HG03342 (cell line): ENCODE measurements around the gene HTR2B.
"Not testable (repeated sequence)": the region's sequence is repeated elsewhere in the genome, so short reads cannot be mapped to it uniquely, and the experiment has no call there.

Experiments used
- ATAC-seq: cut with Tn5 transposase; IDR thresholded peaks from one replicate; pipeline ENCODE4 v1.9.1; 2021; ENCODE audit warnings: mild to moderate bottlenecking, moderate library complexity; ENCODE audit not compliant: unreplicated experiment

Gene HTR2B

DNA sequence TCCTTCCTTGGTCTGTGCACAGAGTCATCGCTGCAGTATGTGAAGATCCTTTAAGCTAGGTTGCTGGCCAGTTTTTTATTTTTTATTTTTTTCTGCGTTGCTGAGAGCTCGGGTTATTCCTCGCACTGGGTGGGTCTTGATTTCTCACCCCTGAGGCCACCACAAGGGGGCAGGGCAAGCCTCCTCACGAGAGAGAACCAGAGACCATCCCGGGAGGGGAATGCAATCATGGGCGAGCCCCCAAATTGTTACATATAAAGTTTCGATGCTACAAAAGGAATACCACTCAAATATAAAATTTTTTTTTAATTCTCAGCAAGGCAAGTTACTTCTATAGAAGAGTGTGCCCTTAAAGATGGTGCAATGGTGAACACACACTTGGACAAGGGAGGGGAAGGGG, 24.9 kb downstream of the HTR2B start:
- no peak for ATAC-seq

DNA sequence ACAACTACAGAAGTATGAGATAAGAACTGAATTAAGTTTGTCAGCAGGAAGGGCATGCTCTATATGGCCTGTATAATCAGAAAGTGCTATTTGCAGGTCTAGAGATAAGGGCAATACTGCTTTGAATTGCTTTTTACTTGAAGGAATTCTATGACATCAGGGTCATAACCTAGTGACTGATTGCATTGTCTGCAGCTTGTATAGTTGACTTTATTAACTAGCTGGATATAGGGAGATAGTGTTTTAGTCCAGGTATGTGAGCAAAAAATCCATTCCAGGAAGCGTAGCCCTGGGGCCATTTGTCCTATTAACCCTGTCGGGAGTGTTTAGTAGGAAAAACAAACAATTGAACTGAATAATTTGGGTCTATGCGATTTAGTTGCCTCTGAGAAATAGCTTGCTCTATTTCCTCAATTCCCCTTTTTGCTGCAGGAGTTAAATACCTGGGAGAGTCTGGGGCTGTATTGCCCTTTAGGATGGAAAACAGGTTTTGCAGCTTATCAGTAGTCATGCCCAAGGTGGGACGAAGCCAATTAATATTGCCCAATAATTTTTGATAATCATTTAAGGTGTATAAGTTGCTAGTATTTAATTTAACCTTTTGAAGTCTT, 30.0 kb downstream of the HTR2B start:
- no peak for ATAC-seq

DNA sequence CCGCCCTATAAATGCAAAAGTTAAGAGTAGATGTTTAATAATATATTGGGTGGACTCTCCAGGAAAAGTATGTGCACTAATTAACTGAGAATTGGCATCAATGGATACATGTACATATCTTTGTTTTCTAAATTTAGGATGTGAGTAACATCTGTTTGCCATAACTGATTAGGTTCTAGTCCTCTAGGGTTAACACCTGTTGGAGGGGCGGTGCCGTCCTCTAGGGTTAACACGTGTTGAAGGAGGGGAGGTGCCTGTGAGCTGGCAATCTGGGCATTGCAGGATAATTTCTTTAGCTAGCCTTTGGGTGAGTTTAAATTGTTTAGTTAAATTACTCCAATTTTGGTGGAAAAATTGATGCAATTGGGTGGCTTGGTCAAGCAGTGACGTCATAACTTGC, 30.9 kb downstream of the HTR2B start:
- no peak for ATAC-seq

DNA sequence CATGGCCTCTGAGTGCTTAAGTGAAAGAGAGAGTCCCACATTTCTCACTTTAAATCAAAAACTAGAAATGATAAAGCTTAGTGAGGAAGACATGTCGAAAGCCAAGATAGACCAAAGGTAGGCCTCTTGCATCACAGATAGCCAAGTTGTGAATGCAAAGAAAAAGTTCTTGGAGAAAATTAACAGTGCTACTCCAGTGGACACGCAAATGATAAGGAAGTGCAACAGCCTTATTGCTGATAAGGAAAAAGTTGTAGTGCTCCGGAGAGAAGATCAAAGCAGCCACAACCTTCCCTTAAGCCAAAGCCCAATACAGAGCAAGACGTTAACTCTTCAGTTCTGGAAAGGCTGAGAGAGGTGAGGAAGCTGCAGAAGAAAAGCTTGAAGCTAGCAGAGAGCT, 36.1 kb downstream of the HTR2B start:
- no peak for ATAC-seq

DNA sequence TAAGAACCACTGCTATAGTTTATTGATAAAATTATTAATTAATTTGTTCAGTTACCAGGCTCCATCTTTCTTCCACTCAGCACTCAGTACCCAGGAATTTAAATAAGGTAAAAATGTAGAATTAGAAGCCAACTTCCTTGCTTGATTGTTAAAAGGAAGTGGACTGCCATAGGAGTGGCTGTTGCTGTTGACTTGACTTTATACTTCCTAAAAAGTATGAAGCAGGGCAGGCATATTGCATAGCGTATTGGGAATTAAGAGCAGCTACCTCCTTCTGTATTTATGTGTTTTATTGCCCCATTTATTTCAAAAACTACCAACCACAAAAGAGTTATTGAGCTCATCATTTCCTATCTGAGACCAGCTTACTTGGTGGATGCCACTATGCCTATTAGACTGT, 40.3 kb downstream of the HTR2B start:
- no peak for ATAC-seq

DNA sequence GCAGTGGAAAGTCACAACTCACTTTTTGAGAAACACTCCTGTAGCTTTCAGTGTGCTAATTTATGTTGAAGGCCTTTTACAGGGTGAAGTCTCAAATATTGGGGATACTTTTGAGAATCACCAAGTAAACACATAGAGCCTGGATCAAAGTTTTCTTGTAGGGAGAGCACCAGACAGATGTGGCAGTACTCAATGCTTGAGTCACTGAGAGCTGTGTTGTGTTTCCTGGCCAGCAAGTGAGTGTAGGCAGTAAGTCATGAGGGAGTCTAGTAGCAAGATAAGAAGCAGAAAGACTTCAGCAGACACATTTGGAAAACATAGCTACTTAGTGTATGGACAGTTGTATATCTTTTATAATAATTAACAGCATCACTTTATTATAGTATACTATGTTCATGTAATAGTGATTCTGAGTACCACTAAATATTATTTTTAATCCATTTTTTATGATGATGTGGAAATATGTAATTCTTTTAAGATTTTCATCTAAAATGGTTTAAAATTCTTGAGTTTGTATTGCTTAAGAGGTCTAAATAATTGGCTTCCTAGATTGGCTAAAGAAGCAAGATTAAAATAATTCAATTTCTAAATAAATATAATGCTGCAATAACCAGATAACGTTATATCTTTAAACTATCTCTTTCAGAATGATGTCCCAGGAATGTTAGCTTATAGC, 55.3 kb downstream of the HTR2B start:
- ATAC-seq: no peak

DNA sequence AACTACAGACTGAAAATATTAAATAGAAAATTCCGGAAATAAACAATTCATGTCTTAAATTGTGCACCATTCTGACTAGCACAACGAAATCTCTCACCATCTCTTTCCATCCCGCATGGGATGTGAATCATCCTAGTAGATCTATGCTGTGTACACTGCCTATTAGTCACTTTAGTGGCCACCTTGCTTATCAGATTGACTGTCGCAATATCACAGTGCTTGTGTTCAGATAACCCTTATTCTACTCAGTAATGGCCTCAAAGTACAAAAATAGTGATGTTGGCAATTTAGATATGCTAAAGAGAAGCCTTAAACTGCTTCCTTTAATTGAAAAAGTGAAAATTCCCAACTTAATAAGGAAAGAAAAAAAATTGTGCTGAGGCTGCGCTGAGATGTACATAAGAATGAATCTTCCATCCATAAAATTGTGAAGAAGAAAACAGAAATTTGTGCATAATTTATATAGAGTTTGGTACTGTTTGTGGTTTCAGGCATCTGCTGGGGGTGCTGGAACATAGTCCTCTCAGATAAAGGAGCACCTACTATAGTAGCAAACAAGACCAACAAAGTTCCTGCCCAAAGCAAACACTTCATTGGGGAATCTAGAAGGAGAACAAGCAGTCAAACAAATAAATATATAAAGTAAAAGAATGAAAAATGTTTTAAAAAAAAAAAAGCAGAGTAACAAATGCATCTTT, 56.2 kb downstream of the HTR2B start:
- ATAC-seq: no peak

DNA sequence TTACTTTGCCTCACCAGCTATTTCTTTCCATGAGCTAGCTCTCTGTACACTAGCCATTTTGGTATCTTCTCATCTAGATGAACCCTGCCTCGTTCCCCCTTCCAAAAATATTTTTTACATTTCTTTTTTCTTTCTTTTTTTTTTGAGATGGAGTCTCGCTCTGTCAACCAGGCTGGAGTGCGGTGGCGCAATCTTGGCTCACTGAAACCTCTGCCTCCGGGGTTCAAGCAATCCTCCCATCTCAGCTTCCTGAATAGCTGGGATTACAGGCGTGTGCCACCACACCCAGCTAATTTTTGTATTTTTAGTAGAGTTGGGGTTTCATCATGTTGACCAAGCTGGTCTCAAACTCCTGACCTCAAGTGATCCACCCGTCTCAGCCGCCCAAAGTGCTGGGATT, 57.3 kb downstream of the HTR2B start:
- ATAC-seq: not testable (repeated sequence)

DNA sequence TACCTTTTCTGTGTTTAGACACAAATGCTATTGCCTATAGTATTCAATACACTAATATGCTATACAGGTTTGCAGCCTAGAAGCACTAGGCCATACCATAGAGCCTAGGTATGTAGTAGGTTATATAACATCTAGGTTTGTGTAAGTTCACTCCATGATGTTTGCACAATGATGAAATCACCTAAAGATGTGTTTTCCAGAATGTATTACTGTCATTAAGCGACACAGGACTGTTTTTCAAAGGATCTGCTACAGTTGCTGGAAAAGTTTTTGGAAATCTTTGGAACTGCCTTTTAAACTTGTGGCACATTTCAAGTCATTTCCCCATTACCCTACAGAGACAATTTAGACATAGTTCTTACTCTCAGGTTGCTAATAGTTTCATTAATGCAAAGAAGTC, 58.9 kb downstream of the HTR2B start:
- ATAC-seq: no peak

DNA sequence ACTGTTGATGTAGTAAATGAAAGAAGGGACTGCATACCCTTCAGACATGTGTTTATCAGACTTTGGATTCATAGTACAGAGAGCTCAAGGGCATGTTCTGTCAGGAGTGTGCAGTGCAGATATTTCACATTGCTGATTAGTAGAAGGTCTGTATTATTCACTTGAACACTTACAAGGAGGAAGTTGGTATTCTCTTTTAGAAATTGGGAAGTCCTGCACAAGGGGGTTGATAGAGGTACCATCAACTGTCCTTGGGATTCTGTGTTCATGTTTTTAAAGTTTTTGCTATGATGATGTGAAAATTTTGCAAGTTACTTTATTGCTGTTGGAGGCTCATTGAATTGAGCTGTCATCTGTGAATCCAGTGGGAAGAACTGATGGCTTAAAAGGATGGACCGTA, 61.5 kb downstream of the HTR2B start:
- ATAC-seq: no peak

DNA sequence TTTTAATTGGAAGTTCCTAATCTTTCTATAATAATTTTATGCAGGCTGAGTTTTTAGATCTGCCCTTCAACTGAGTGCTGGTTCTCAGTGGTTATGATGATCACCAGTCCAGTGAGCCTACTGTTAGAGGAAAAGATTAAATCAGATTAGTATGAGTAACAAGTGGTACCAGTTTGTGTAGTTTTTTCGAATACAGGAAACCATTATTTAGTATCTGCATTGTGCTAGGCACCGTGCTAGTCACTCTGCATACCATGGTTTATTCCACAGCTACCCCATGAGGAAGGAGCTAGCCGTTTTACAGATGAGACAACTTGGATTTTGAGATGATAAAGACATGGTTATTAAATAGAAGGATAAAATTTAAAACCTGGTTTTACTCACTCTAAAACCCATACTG, 62.1 kb downstream of the HTR2B start:
- no peak for ATAC-seq

DNA sequence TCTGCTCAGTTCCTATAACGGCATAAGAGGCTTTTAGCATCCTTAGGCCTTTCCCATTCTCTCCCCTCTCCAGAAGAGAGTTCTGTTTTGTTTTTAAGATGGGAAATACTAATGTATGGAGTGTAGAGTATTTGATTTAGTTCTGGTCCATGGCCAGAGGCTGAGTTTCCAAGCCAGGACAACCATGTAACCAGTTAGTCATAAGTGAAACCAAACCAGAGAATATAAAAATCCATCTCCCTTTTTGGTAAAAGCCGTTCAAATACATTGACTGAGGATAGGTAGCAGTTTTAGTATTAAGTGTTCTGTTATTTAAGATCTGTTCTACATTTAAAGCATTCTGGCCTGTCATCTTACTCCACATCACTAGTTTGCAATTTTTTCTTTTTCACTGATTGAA, 65.1 kb downstream of the HTR2B start:
- no peak for ATAC-seq

DNA sequence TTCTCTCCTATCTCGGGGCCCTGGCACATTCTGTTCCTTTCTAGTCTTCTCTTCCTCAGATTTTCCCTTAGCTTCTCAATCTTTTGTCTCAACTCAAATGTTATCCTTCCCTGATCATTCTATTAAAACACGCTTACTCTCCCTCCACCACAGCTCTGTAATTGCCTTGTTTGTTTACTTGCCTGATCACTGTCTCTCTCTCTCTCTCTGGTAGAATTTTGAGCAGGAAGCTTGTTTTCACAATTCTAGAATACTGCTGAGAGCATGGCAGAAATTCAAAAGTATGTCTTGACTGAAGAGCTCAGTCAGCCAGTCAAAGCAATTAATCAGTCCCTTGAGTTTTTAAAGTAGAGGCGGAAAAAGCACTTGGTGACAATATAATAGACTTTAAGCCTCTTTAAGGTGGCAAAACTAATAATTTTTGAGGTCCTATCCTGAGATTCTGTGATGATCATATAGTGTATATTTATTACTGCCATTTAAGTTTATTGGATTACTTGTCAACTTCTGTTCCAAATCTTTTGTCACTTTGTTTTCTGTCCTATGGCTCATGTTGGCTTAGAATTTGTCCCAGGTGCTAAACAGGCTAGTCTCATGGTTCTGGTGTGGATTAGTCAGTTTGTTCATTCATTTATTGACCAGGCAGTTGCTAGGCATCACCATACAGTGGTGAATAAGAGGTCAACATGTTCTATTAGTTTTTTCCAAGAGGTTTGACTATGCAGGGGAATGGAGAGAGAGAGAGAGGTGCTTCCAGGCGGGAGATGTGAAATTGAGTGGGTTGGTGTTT, 65.9 kb downstream of the HTR2B start:
- no peak for ATAC-seq
